Ovary (tissue), 3 donors: ENCODE results near the gene ALDOB.

Experiments
- EP300 ChIP-seq: sonication (generic); formaldehyde crosslinking; IDR thresholded peaks from one replicate; pipeline ENCODE4 v1.6.1; 2017; ENCODE audit warnings: antibody characterized with exemption
- POLR2A ChIP-seq: fragments of 450-650 bp; IDR thresholded peaks from one replicate; pipeline ENCODE4 v1.6.1; 2017; ENCODE audit warnings: antibody characterized with exemption, mild to moderate bottlenecking, moderate library complexity
- TF ChIP-seq, protein P1 (sequence below), 3 donors: fragments of 450-650 bp in 2 of 3; fragments of 200-600 bp in 1 of 3; IDR thresholded peaks; one replicate each; pipeline versions ENCODE4 v1.5.1 to v1.8.0; 2016 to 2022; ENCODE audit warnings: antibody characterized with exemption in 3 of 3, mild to moderate bottlenecking in 1 of 3
- donor health status: DM: no; HTN: no; CAD: no.

DNA sequence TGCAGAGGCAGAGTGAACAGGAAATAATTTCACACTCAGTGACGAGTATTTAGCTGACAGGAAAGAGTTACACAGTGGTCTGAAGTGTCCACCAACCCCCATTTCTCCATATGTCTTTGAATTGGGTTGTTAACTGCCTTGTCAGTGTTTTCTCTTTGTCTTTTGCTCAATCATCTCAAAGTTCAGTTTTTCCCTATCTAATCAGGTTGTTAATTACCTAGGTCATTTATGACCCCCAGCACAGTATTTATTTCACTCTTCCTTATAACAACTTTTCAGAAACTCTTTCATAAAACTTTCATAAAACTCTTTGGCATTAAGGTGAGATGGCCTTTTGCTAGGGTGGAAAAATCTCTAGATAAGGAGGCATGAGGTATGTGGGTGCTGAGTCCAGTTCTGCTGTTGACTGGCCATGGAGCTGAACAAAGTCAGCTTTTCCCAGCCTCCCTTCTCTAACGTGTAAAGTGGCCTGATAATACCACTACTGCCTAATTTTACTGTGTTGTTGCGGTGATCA, 5.2 kb upstream of the ALDOB start:
- TF ChIP-seq, protein P1, sequence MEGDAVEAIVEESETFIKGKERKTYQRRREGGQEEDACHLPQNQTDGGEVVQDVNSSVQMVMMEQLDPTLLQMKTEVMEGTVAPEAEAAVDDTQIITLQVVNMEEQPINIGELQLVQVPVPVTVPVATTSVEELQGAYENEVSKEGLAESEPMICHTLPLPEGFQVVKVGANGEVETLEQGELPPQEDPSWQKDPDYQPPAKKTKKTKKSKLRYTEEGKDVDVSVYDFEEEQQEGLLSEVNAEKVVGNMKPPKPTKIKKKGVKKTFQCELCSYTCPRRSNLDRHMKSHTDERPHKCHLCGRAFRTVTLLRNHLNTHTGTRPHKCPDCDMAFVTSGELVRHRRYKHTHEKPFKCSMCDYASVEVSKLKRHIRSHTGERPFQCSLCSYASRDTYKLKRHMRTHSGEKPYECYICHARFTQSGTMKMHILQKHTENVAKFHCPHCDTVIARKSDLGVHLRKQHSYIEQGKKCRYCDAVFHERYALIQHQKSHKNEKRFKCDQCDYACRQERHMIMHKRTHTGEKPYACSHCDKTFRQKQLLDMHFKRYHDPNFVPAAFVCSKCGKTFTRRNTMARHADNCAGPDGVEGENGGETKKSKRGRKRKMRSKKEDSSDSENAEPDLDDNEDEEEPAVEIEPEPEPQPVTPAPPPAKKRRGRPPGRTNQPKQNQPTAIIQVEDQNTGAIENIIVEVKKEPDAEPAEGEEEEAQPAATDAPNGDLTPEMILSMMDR (IDR thresholded peaks at IDR 0.05): no peak
- TF ChIP-seq POLR2A (no peak), EP300 (no peak)
